Astrocyte of the spinal cord (primary cell): ENCODE results near the gene SLC35F1.
A peak's percentile ranks its signal among the peaks of the same experiment; 100 is the strongest.

Source experiments
- DNase-seq: peaks from one replicate; pipeline ENCODE4 v3.0.0; 2011; ENCODE audit warnings: low read depth, low spot score
- H3K4me3 ChIP-seq: 2 replicates; pipeline ENCODE4 v1.5.1; 2011; ENCODE audit warnings: low read depth, mild to moderate bottlenecking, low read length, moderate library complexity
- in situ Hi-C: cut with HindIII; loops from 2 replicates; pipeline ENCODE4 v1.10.0; 2017; ENCODE audit warnings: low sequenced_read_pairs
- TF ChIP-seq, protein P1 (sequence below): IDR thresholded peaks from 2 replicates; pipeline ENCODE4 v1.5.1; 2012; ENCODE audit warnings: low read depth, mild to moderate bottlenecking, low read length, inconsistent platforms

Gene SLC35F1

DNA sequence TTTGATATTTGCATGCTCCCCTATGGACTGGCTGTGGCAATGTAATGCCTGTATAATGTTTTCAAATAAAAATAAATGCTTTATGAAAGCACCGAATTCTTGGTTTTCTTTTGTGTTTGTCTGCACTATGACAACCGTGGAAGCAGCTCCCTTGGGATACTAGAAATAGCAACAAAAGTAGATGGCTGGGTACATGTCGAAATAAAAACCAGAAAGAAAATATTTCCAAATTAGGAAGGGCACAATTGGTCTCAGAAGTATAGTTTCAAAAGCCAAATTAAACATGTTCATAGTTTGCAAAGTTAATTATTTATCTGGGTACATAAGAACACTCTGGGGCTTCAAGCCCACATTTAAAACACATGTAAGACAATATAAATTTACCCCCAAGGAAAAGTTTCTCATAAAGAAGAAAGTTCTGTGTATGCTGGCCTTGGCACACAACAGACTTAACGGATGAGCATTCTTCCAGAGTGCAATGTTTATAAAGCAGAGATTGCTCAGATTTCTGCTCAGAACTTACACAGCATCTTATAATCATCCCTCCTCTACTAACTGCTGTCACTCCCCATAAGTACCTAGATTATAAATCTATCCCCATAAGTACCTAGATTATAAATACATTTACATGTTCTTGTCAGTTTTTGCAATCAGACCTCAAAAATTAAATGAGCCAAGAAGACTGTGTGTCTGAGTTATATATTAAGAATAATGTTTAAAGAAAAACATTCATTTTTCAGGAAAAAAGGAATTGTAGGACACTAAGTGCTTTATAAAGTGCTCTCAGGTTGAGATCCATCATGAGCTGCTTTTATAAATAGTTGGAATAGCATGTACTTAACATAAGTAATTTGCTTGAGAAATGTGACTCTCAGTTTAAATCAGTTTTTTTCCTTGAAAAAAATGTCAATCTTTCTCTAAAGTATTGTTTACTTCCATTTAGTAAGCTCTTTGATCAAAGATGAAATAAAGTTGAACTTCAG, 410.8 kb downstream of the SLC35F1 start:
- in situ Hi-C loops = no loop called here
- TF ChIP-seq, protein P1, sequence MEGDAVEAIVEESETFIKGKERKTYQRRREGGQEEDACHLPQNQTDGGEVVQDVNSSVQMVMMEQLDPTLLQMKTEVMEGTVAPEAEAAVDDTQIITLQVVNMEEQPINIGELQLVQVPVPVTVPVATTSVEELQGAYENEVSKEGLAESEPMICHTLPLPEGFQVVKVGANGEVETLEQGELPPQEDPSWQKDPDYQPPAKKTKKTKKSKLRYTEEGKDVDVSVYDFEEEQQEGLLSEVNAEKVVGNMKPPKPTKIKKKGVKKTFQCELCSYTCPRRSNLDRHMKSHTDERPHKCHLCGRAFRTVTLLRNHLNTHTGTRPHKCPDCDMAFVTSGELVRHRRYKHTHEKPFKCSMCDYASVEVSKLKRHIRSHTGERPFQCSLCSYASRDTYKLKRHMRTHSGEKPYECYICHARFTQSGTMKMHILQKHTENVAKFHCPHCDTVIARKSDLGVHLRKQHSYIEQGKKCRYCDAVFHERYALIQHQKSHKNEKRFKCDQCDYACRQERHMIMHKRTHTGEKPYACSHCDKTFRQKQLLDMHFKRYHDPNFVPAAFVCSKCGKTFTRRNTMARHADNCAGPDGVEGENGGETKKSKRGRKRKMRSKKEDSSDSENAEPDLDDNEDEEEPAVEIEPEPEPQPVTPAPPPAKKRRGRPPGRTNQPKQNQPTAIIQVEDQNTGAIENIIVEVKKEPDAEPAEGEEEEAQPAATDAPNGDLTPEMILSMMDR = no peak
- DNase-seq = no peak
- no peak overlapping the region for H3K4me3 ChIP-seq

DNA sequence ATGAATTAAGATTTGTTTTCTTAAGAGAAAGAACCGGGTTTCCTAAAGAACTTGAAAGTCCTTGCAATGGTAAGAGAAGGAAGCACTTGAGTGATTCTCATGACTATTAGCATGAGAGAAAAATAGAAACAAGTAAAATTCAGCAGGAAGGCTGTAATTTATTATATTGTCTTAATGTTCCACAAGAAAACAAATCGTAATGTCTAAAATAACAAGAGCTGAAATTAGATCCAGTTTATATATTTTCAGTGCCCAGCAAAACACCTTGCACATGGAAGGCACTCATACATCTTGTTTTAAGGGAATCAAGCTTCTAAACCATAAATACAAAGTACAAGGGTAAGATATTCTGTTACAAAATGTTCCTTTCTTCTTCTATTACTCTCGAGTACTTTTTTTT, 411.6 kb downstream of the SLC35F1 start:
- H3K4me3 ChIP-seq = no peak overlapping the region
- in situ Hi-C loops = no loop called here
- TF ChIP-seq, protein P1 = no peak
- DNase-seq = no peak

DNA sequence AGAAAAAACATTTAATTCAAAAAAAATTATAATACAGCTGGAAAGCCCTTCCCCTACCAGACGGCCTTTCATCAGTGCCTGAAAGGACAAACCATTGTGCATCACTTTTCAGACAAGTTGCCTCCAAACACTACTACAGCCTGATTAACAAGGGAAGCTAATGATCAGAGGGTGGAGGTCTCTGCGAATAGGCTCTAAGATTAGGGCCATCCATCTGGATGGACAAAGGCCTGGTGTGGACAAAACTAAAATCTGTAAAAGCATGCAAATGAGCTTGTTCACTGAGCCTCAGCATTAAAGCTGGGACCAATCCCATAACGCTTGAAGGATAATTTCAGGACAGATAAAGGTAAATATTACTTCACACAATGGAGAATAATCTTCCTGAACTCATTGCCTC, 412.4 kb downstream of the SLC35F1 start:
- TF ChIP-seq, protein P1 = no peak
- no peak for DNase-seq
- no peak overlapping the region for H3K4me3 ChIP-seq
- in situ Hi-C loops = no loop called here

DNA sequence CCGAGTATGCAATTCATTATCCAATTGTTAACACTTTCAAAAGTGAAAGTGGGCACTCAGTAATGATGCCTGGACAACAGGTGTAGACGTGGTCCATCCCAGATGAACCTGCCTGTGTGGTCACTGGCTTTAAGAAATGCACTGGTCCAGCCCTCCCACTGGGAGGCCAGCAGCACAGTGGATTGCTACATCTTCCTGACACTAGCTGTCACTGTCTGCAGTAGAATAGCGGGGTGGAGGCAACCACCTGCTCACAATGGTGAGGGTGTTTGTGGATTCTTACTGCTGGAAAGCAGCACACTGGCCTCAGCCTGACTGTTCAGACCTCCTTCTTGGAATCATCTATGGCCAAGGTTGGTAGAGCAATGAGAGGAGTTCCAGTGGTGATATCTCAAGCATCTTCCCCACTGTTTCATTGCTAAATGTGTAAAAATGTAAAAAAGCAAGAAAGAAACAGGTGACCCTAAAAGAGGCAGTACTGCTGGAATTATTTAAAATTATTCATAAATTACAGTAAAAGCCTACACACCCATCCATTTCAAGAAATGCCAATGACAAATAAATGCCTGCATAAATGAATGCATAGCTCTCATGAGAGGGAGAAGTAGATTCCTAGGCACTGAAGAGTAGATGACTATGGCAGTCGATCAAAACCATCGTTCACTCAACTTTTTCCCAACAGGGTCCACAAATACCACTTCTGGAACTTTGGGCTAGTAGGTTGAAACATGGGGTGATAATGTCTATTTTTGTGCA, 413.0 kb downstream of the SLC35F1 start:
- in situ Hi-C loops = no loop called here
- TF ChIP-seq, protein P1 = no peak
- no peak overlapping the region for H3K4me3 ChIP-seq
- no peak for DNase-seq

DNA sequence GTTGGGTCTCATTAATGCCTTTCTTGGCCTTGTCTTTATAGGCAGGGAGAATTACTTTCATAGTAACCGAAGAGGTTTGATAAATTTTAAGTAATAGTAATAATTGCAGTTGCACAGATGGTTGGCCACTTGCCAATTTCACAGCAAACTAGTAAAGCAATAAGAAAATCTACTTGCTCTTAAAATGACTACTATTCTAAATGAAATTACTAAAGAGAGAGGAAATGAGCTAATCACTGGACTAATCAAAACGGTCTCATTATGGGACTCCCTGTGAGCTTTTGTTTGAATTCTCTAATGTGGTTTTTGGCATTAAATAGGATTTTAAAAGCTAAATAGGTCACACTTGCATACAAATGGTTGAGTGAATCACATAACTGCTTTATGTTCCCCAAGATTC, 413.6 kb downstream of the SLC35F1 start:
- no peak overlapping the region for H3K4me3 ChIP-seq
- peak; percentile 24 for DNase-seq
- in situ Hi-C loops = no loop called here
- TF ChIP-seq, protein P1 = no peak

DNA sequence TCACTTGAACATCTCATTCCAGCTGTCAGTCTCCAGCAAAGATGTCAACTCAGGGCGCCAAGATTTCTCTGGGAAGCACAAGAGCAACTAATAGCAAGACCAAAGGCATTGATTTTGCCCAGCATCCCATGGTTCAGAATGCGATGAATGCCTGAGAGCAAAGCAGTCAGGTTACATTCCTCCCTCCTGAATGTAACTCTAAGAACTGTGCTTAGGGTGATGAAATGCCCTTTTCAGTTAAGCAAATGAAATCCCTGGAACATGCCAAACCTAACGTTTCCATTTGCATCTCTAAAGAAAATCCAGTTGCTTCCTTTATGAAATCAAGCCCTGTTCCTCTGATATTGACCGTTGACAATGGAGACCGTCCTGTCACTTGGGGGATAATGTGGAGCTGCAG, 417.1 kb downstream of the SLC35F1 start:
- in situ Hi-C loops = no loop called here
- TF ChIP-seq, protein P1 = no peak
- DNase-seq = no peak
- H3K4me3 ChIP-seq = no peak overlapping the region
